Esophagus muscularis mucosa (tissue), 3 donors: Measurements from ENCODE around the gene TRAFD1.

Source experiments
- POLR2A ChIP-seq: fragments of 450-650 bp; IDR thresholded peaks from one replicate; pipeline ENCODE4 v1.6.1; 2017; ENCODE audit warnings: antibody characterized with exemption, moderate library complexity, mild to moderate bottlenecking, low read depth
- POLR2AphosphoS5 ChIP-seq, 2 donors: sonication (generic); formaldehyde crosslinking; IDR thresholded peaks; one replicate each; pipeline ENCODE4 v1.6.1; 2017; ENCODE audit warnings: antibody characterized with exemption in 2 of 2
- TF ChIP-seq, protein P1 (sequence below), 3 experiments: fragments of 200-600 bp in 2 of 3; fragments of 450-650 bp in 1 of 3; sonication (generic) in 2 of 3; IDR thresholded peaks; one replicate each; pipeline ENCODE4 v1.5.1; 2017 to 2019; ENCODE audit warnings: antibody characterized with exemption in 3 of 3, mild to moderate bottlenecking in 2 of 3, moderate library complexity in 1 of 3

DNA sequence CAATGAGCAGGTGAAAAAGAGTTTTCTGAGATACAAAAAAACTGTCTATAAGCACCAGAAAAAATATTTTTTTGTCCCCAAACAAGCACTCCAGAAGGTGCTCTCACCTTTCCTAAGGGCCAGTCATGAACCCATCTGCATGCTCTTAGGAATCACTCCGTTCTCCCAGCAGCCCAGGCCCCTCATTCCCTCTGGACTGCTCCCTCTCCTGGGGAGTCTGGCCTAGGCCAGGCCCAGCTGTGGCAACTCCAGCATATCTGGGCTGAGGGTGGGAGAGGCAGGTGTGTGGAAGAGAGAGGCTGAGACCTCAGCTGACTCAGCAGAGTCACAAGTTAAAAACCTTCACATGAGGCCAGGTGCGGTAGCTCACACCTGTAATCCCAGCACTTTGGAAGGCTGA is 54.6 kb downstream of the TRAFD1 start:
- TF ChIP-seq, protein P1, sequence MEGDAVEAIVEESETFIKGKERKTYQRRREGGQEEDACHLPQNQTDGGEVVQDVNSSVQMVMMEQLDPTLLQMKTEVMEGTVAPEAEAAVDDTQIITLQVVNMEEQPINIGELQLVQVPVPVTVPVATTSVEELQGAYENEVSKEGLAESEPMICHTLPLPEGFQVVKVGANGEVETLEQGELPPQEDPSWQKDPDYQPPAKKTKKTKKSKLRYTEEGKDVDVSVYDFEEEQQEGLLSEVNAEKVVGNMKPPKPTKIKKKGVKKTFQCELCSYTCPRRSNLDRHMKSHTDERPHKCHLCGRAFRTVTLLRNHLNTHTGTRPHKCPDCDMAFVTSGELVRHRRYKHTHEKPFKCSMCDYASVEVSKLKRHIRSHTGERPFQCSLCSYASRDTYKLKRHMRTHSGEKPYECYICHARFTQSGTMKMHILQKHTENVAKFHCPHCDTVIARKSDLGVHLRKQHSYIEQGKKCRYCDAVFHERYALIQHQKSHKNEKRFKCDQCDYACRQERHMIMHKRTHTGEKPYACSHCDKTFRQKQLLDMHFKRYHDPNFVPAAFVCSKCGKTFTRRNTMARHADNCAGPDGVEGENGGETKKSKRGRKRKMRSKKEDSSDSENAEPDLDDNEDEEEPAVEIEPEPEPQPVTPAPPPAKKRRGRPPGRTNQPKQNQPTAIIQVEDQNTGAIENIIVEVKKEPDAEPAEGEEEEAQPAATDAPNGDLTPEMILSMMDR (IDR thresholded peaks at IDR 0.05), result no peak
- TF ChIP-seq POLR2A (no peak), POLR2AphosphoS5 (IDR thresholded peaks at IDR 0.05) (no peak)
